Liver (tissue), 9 donors: ENCODE results near the gene HERC5. TPM values are rescaled to one million over a fixed set of nuclear protein-coding genes. Genes with fewer than 3 reads are reported as not detected.
"Not testable (repeated sequence)": the region's sequence is repeated elsewhere in the genome, so short reads cannot be mapped to it uniquely, and the experiment has no call there.

Experiments used
- DNase-seq: peaks from one replicate; pipeline ENCODE4 v3.0.0-alpha.2; 2017; ENCODE audit warnings: low spot score
- H3K27ac ChIP-seq, 2 donors: one replicate each; pipeline ENCODE4 v1.7.0; 2013; ENCODE audit warnings: inconsistent platforms in 2 of 2, low read length in 2 of 2, control low read depth in 1 of 2, low read depth in 1 of 2, mild to moderate bottlenecking in 1 of 2
- H3K27me3 ChIP-seq, 4 donors: one replicate each; pipeline versions ENCODE4 v1.6.1 to v1.7.0; 2013; ENCODE audit warnings: low read length in 3 of 4, inconsistent platforms in 1 of 4, mild to moderate bottlenecking in 1 of 4, moderate library complexity in 1 of 4; ENCODE audit not compliant: control insufficient read depth in 4 of 4, insufficient read depth in 4 of 4
- H3K36me3 ChIP-seq, 4 donors: one replicate each; pipeline versions ENCODE4 v1.6.1 to v1.7.0; 2013; ENCODE audit warnings: low read length in 3 of 4, mild to moderate bottlenecking in 3 of 4, low read depth in 1 of 4, moderate library complexity in 1 of 4; ENCODE audit not compliant: control insufficient read depth in 4 of 4, insufficient read depth in 3 of 4
- H3K4me1 ChIP-seq, 4 donors: one replicate each; pipeline versions ENCODE4 v1.6.1 to v1.7.0; 2013; ENCODE audit warnings: low read length in 3 of 4, mild to moderate bottlenecking in 3 of 4, moderate library complexity in 1 of 4; ENCODE audit not compliant: control insufficient read depth in 4 of 4, insufficient read depth in 4 of 4
- H3K4me3 ChIP-seq, 3 donors: one replicate each; pipeline versions ENCODE4 v1.6.1 to v1.7.0; 2013; ENCODE audit warnings: low read length in 3 of 3, control low read depth in 1 of 3, low read depth in 1 of 3, mild to moderate bottlenecking in 1 of 3
- H3K9ac ChIP-seq, 2 donors: one replicate each; pipeline ENCODE4 v1.7.0; 2013; ENCODE audit warnings: low read length in 2 of 2, mild to moderate bottlenecking in 2 of 2, moderate library complexity in 2 of 2, control low read depth in 1 of 2, low read depth in 1 of 2
- H3K9me3 ChIP-seq, 4 donors: one replicate each; pipeline versions ENCODE4 v1.6.1 to v1.7.0; 2013; ENCODE audit warnings: low read length in 3 of 4; ENCODE audit not compliant: control insufficient read depth in 4 of 4
- HNF4G ChIP-seq: IDR thresholded peaks from 2 replicates; pipeline ENCODE4 v1.6.1; 2016; ENCODE audit warnings: antibody characterized with exemption
- NR2F2 ChIP-seq: IDR thresholded peaks from 2 replicates; pipeline ENCODE4 v1.6.1; 2016; ENCODE audit warnings: antibody characterized with exemption
- REST ChIP-seq: IDR thresholded peaks from 2 replicates; pipeline ENCODE4 v1.6.1; 2016; ENCODE audit warnings: antibody characterized with exemption, mild to moderate bottlenecking
- SP1 ChIP-seq: IDR thresholded peaks from 2 replicates; pipeline ENCODE4 v1.6.1; 2018; ENCODE audit warnings: antibody characterized with exemption, mild to moderate bottlenecking
- TAF1 ChIP-seq: conservative IDR thresholded peaks from 2 replicates; pipeline ENCODE4 v1.6.1; 2016; ENCODE audit warnings: antibody characterized with exemption, mild to moderate bottlenecking
- WGBS: extraction: QIAGEN DNeasy Blood & Tissue Kit; methylation state at CpG from one replicate; pipeline ENCODE4 v1.1.7; 2013; 5-methylcytosine and 5-hydroxymethylcytosine counted together
- polyA plus RNA-seq, 2 donors: library from polyadenylated mRNA; stranded (reverse) in 1 of 2; unstranded in 1 of 2; fragments of 200-250 nt in 1 of 2; fragments of >200 nt in 1 of 2; fragmentation: Nextera tagmentation in 1 of 2; extraction: Ambion mirVana in 1 of 2; gene quantifications; one replicate each; pipeline versions ENCODE4 v1.2.1 to v1.2.3, GENCODE V29; 2013 to 2015
- total RNA-seq, 2 donors: library from RNA; depleted of rRNA; stranded (reverse); fragments of >200 nt; gene quantifications; one replicate each; pipeline ENCODE4 v1.2.3, GENCODE V29; 2014
- TF ChIP-seq, protein P1 (sequence below): IDR thresholded peaks from 2 replicates; pipeline ENCODE4 v1.6.1; 2016; ENCODE audit warnings: antibody characterized with exemption
- donor health status: healthy.
- donor health status: healthy.
- donor health status: healthy.
- donor health status: healthy.
- donor health status: healthy.

Gene HERC5
- total and polyA plus RNA-seq, 4 donors = 1.5 to 5.0 (median 2.9) TPM

GRCh38 chr4:88435987-88436693 is 20.8 kb upstream of the HERC5 start:
- H3K9ac ChIP-seq = no peak overlapping the region
- TF ChIP-seq, protein P1, sequence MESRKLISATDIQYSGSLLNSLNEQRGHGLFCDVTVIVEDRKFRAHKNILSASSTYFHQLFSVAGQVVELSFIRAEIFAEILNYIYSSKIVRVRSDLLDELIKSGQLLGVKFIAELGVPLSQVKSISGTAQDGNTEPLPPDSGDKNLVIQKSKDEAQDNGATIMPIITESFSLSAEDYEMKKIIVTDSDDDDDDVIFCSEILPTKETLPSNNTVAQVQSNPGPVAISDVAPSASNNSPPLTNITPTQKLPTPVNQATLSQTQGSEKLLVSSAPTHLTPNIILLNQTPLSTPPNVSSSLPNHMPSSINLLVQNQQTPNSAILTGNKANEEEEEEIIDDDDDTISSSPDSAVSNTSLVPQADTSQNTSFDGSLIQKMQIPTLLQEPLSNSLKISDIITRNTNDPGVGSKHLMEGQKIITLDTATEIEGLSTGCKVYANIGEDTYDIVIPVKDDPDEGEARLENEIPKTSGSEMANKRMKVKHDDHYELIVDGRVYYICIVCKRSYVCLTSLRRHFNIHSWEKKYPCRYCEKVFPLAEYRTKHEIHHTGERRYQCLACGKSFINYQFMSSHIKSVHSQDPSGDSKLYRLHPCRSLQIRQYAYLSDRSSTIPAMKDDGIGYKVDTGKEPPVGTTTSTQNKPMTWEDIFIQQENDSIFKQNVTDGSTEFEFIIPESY = no peak
- no peak for TF ChIP-seq TAF1
- no peak for TF ChIP-seq REST
- no peak for TF ChIP-seq SP1
- WGBS = 97% methylated on average over 1 of the region's 1 CpG

GRCh38 chr4:88437873-88438272 is 19.0 kb upstream of the HERC5 start:
- not testable (repeated sequence) for H3K4me1 ChIP-seq, H3K27ac ChIP-seq, H3K9ac ChIP-seq, DNase-seq, H3K4me3 ChIP-seq, H3K9me3 ChIP-seq, H3K27me3 ChIP-seq, H3K36me3 ChIP-seq
- 96% methylated on average over 4 of the region's 4 CpGs for WGBS

More at GRCh38 chr4:88435987-88436693, 20.8 kb upstream of the HERC5 start:
- H3K27me3 ChIP-seq = no peaks in the 10 kb centered on the region
- no peaks in the 10 kb centered on the region for H3K9me3 ChIP-seq
- H3K4me3 ChIP-seq = no peak overlapping the region
- H3K36me3 ChIP-seq = peaks cover 0 to 10% (median 6%) of the 10 kb centered on the region in 4 donors
- no peaks in the 10 kb centered on the region for H3K4me1 ChIP-seq
- no peak overlapping the region for H3K27ac ChIP-seq
- DNase-seq = no peak

DNA sequence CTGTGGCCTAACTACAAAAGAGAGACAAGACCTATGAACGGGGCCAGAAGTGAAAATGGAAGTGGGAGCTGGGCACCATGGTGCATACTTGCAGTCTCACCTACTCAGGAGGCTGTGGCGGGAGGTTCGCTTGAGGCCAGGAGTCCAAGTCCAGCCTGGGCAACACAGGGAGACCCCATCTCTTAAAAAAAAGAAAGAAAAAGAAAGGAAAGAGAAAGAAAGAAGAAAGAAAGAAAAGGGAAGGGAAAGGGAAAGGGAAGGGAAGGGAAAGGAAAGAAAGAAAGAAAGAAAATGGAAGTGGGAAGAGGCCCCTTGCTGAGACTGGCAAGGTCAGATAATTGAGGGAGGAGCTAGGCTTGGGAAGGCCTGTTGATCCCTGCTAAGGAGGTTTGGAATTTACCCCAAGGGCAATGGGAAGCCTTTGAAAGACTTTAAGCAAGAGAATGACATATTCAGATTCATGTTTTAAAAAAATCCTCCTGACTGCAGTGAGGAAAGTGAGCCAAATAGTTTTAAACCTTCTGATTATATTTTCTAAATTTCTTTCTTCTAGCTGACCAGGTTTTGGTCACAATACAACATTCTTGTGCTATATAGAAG is 17.7 kb upstream of the HERC5 start:
- Histone ChIP-seq H3K4me3 (no peak overlapping the region), H3K4me1 (no peaks in the 10 kb centered on the region), H3K27ac (no peak overlapping the region), H3K9ac (no peak overlapping the region), H3K27me3 (no peaks in the 10 kb centered on the region), H3K36me3 (peaks cover 0 to 3% (median 0%) of the 10 kb centered on the region in 4 donors), H3K9me3 (no peaks in the 10 kb centered on the region)
- TF ChIP-seq NR2F2 (no peak), HNF4G (no peak)
- WGBS = 95% methylated on average over 3 of the region's 3 CpGs
- DNase-seq = no peak
